SU-DHL-6 (cell line): ENCODE results near the gene ARMC7.

Experiments used
- EZH2phosphoT487 ChIP-seq: fragments of 200-600 bp; sonication (generic), shearing (Covaris generic); conservative IDR thresholded peaks from 2 replicates; pipeline ENCODE4 v1.6.1; 2018; ENCODE audit warnings: mild to moderate bottlenecking, antibody characterized with exemption, low read length, moderate library complexity, mixed read lengths
- TF ChIP-seq, protein P1 (sequence below): fragments of 200-600 bp; sonication (generic); IDR thresholded peaks from one replicate; pipeline ENCODE4 v1.5.1; 2017; ENCODE audit warnings: antibody characterized with exemption, mild to moderate bottlenecking, low read length, moderate library complexity; ENCODE audit not compliant: insufficient read depth, poor library complexity, severe bottlenecking

DNA sequence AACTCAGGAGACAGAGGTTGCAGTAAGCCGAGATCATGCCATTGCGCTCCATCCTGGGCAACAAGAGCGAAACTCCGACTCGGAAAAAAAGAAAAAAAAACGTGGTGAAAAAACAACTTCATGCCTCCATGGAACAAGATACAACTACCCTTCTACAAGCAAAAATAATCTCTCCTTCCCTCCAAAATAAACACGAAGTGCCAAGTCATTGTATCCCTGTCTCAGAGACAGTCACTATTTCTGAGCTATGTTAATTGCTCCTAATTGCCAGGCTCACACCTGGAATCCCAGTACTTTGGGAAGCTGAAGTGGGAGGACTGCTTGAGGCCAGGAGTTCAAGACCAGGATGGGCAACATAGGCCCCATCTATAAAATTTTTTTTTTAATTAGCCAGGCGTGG, 41.0 kb upstream of the ARMC7 start:
- TF ChIP-seq, protein P1, sequence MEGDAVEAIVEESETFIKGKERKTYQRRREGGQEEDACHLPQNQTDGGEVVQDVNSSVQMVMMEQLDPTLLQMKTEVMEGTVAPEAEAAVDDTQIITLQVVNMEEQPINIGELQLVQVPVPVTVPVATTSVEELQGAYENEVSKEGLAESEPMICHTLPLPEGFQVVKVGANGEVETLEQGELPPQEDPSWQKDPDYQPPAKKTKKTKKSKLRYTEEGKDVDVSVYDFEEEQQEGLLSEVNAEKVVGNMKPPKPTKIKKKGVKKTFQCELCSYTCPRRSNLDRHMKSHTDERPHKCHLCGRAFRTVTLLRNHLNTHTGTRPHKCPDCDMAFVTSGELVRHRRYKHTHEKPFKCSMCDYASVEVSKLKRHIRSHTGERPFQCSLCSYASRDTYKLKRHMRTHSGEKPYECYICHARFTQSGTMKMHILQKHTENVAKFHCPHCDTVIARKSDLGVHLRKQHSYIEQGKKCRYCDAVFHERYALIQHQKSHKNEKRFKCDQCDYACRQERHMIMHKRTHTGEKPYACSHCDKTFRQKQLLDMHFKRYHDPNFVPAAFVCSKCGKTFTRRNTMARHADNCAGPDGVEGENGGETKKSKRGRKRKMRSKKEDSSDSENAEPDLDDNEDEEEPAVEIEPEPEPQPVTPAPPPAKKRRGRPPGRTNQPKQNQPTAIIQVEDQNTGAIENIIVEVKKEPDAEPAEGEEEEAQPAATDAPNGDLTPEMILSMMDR, result no peak
- no peak for TF ChIP-seq EZH2phosphoT487
